RWPE1 (cell line): Measurements from ENCODE around the gene TM4SF4.

ENCODE experiments used
- CTCF ChIA-PET: fragments of 350-600 bp; sonication (Branson Sonifier 250); formaldehyde crosslinking; extraction: SDS; loops from one replicate; lab custom pipeline; 2021; lab: Yijun Ruan, JAX
- POLR2A ChIA-PET: fragments of 400-600 bp; formaldehyde crosslinking; extraction: SDS; loops from one replicate; lab custom pipeline; 2020; ENCODE audit warnings: antibody characterized with exemption; ENCODE audit not compliant: low non-redundant PET; lab: Yijun Ruan, JAX
- DNase-seq: peaks from one replicate; pipeline ENCODE4 v3.0.0; 2012; ENCODE audit warnings: low spot score
- H3K27ac ChIP-seq: fragments of 450-650 bp; 2 replicates; pipeline ENCODE4 v1.5.1; 2017
- TF ChIP-seq, protein P1 (sequence below): fragments of 450-650 bp; conservative IDR thresholded peaks from 2 replicates; pipeline ENCODE4 v1.5.1; 2017; ENCODE audit warnings: low read depth, mild to moderate bottlenecking

Gene TM4SF4

DNA sequence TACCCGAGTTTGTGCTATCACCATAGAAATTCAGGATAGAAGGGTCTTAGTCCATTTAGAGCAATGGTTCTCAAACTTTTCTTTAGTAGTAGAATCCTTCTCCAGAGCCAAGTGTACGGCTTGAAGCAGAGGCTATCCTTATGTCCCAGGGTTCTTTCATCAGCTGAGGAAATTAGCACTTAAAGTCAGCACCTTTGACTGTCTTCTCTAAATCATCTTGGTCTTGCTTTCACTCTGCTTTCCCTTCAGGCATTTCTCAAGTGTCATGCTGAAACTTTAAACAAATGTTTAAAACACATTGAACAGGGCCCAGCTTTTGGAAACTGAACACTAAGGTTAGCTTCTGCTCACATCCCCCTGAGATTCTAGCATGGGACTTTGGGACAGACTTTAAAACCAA lies 78.2 kb downstream of the TM4SF4 start:
- CTCF ChIA-PET, result interaction anchor here (0.8 kb wide), 1 partner anchor 43 kb away, joined by 3 read pairs; no protein-coding TSS in a partner anchor
- no peak for DNase-seq
- no peak overlapping the region for H3K27ac ChIP-seq
- POLR2A ChIA-PET, result no interaction called here
- TF ChIP-seq, protein P1, sequence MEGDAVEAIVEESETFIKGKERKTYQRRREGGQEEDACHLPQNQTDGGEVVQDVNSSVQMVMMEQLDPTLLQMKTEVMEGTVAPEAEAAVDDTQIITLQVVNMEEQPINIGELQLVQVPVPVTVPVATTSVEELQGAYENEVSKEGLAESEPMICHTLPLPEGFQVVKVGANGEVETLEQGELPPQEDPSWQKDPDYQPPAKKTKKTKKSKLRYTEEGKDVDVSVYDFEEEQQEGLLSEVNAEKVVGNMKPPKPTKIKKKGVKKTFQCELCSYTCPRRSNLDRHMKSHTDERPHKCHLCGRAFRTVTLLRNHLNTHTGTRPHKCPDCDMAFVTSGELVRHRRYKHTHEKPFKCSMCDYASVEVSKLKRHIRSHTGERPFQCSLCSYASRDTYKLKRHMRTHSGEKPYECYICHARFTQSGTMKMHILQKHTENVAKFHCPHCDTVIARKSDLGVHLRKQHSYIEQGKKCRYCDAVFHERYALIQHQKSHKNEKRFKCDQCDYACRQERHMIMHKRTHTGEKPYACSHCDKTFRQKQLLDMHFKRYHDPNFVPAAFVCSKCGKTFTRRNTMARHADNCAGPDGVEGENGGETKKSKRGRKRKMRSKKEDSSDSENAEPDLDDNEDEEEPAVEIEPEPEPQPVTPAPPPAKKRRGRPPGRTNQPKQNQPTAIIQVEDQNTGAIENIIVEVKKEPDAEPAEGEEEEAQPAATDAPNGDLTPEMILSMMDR, result no peak
